ENCODE data around the gene APIP.

DNA sequence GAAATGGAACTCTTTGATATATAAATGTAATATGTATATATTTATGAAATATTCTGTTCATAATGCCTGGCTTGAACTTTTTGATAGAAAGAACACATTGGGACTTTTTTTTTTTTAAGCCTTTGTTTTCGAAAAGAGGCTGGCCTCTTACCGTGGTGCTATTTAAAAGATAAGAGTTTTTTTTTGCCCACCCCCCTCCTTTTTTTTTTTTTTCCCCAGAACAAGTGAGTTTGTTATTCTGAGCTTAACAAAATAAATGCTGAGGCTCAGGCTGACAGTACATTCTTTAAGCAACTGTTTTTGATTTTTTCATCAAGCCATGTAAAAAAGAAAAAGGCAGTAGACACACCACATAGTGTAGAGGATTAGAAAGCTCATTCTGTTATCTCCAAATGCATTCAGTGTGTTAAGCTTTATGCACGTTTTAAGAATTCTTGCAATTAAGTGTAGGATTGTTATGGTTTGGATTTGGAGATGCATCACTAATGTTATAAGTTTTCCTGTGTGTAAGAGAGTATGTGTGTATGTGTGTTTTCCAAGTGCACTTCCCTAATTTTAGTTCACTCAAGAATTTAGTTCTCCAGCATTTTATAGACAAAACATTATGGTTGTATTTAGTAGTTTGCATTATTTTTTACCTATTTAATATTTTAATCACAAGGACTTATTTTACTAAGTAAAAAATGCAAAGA lies 12.2 kb upstream of the APIP start:
- TF ChIP-seq EP300 (IDR thresholded peaks at IDR 0.05; ENCODE audit: borderline replicate concordance in 1 of 2, control insufficient read depth in 1 of 2, low read depth in 2 of 2, low read length in 2 of 2) (no peak), CHD2 (IDR thresholded peaks at IDR 0.05; ENCODE audit: borderline replicate concordance, low read depth, low read length) (no peak), POLR2AphosphoS5 (IDR thresholded peaks at IDR 0.05; ENCODE audit: low read length) (no peak), NFYB (IDR thresholded peaks at IDR 0.05; ENCODE audit: insufficient read depth, low read depth, low read length) (no peak)
- TF ChIP-seq, protein P1, sequence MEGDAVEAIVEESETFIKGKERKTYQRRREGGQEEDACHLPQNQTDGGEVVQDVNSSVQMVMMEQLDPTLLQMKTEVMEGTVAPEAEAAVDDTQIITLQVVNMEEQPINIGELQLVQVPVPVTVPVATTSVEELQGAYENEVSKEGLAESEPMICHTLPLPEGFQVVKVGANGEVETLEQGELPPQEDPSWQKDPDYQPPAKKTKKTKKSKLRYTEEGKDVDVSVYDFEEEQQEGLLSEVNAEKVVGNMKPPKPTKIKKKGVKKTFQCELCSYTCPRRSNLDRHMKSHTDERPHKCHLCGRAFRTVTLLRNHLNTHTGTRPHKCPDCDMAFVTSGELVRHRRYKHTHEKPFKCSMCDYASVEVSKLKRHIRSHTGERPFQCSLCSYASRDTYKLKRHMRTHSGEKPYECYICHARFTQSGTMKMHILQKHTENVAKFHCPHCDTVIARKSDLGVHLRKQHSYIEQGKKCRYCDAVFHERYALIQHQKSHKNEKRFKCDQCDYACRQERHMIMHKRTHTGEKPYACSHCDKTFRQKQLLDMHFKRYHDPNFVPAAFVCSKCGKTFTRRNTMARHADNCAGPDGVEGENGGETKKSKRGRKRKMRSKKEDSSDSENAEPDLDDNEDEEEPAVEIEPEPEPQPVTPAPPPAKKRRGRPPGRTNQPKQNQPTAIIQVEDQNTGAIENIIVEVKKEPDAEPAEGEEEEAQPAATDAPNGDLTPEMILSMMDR (IDR thresholded peaks at IDR 0.05 in 2 of 3, conservative IDR thresholded peaks at IDR 0.05 in 1 of 3; ENCODE audit: control insufficient read depth in 2 of 3, extremely low read depth in 1 of 3, insufficient read depth in 1 of 3, low read depth in 3 of 3, low read length in 3 of 3), result no peak
